AG09309 (cell line): ENCODE measurements around the gene IMPG1.

Experiments used
- DNase-seq: peaks from one replicate; pipeline ENCODE4 v3.0.0-alpha.2; 2010; ENCODE audit warnings: low read depth
- H3K4me3 ChIP-seq: 2 replicates; pipeline ENCODE4 v1.5.1; 2011; ENCODE audit warnings: mild to moderate bottlenecking, low read depth, low read length, moderate library complexity; ENCODE audit not compliant: control insufficient read depth
- CTCF ChIP-seq: IDR thresholded peaks from 2 replicates; pipeline ENCODE4 v1.5.1; 2011; ENCODE audit warnings: mild to moderate bottlenecking, low read depth, low read length, inconsistent platforms; ENCODE audit not compliant: insufficient read depth, control insufficient read depth; ENCODE audit errors: missing control alignments

IMPG1 gene

GRCh38 chr6:75993236-75994162, 79.0 kb downstream of the IMPG1 start:
- DNase-seq, result no peak
- no peak for TF ChIP-seq CTCF
- no peak overlapping the region for H3K4me3 ChIP-seq

- TF ChIP-seq CTCF, result no peak
- no peak for DNase-seq
- H3K4me3 ChIP-seq, result no peak overlapping the region
Measured at GRCh38 chr6:75991941-75992340, 80.5 kb downstream of the IMPG1 start.

- DNase-seq, result no peak
- TF ChIP-seq CTCF, result no peak
- no peak overlapping the region for H3K4me3 ChIP-seq
Measured at GRCh38 chr6:75986935-75987334, 85.5 kb downstream of the IMPG1 start.

GRCh38 chr6:75975904-75976303, 96.6 kb downstream of the IMPG1 start:
- no peak overlapping the region for H3K4me3 ChIP-seq
- DNase-seq, result no peak
- no peak for TF ChIP-seq CTCF

- no peak for DNase-seq
- no peak overlapping the region for H3K4me3 ChIP-seq
- no peak for TF ChIP-seq CTCF
Measured at GRCh38 chr6:75970093-75970492, 102.4 kb downstream of the IMPG1 start.

- no peak overlapping the region for H3K4me3 ChIP-seq
- no peak for DNase-seq
- TF ChIP-seq CTCF, result no peak
Measured at GRCh38 chr6:75968143-75968542, 104.3 kb downstream of the IMPG1 start.
